H9 (cell line): Measurements from ENCODE around the gene SUPT20HL1. TPM values are rescaled to one million over a fixed set of nuclear protein-coding genes. Genes with fewer than 3 reads are reported as not detected.
A peak's percentile ranks its signal among the peaks of the same experiment; 100 is the strongest.

ENCODE experiments used
- DNase-seq: peaks from one replicate; pipeline ENCODE4 v3.0.0-alpha.2; 2017
- H2AFZ ChIP-seq: one replicate; pipeline ENCODE4 v1.6.1; 2013; ENCODE audit warnings: mild to moderate bottlenecking, low read length, control low read depth, moderate library complexity
- H2AK5ac ChIP-seq: 2 replicates; pipeline ENCODE4 v1.6.1; 2013; ENCODE audit warnings: low read length, control low read depth, mixed read lengths; ENCODE audit not compliant: insufficient read length
- H2BK120ac ChIP-seq: one replicate; pipeline ENCODE4 v1.6.1; 2013; ENCODE audit warnings: low read depth, mild to moderate bottlenecking, low read length, control low read depth, inconsistent platforms; ENCODE audit not compliant: poor library complexity, severe bottlenecking
- H2BK12ac ChIP-seq: 2 replicates; pipeline ENCODE4 v1.6.1; 2013; ENCODE audit warnings: low read length, control low read depth, mixed read lengths, low read depth; ENCODE audit not compliant: insufficient read length
- H2BK15ac ChIP-seq: 2 replicates; pipeline ENCODE4 v1.6.1; 2013; ENCODE audit warnings: low read depth, low read length, control low read depth
- H2BK20ac ChIP-seq: one replicate; pipeline ENCODE4 v1.6.1; 2013; ENCODE audit warnings: low read depth, mild to moderate bottlenecking, low read length, control low read depth, inconsistent platforms; ENCODE audit not compliant: poor library complexity, severe bottlenecking
- H2BK5ac ChIP-seq: 2 replicates; pipeline ENCODE4 v1.6.1; 2013; ENCODE audit warnings: low read length, control low read depth, mixed read lengths; ENCODE audit not compliant: insufficient read length
- H3K14ac ChIP-seq: 2 replicates; pipeline ENCODE4 v1.6.1; 2013; ENCODE audit warnings: low read length, control low read depth; ENCODE audit not compliant: insufficient read depth
- H3K18ac ChIP-seq: 2 replicates; pipeline ENCODE4 v1.6.1; 2013; ENCODE audit warnings: low read depth, mild to moderate bottlenecking, mixed read lengths, low read length, control low read depth; ENCODE audit not compliant: insufficient read length
- H3K23ac ChIP-seq: 2 replicates; pipeline ENCODE4 v1.6.1; 2013; ENCODE audit warnings: low read length, control low read depth, mixed read lengths, low read depth; ENCODE audit not compliant: insufficient read length
- H3K23me2 ChIP-seq: 2 replicates; pipeline ENCODE4 v1.6.1; 2013; ENCODE audit warnings: low read depth, mild to moderate bottlenecking, mixed read lengths, low read length, control low read depth; ENCODE audit not compliant: insufficient read length, poor library complexity, severe bottlenecking
- H3K27ac ChIP-seq: 2 replicates; pipeline ENCODE4 v1.5.1; 2013; ENCODE audit warnings: low read length, control low read depth, mixed read lengths, low read depth; ENCODE audit not compliant: insufficient read length
- H3K27me3 ChIP-seq: 2 replicates; pipeline ENCODE4 v1.6.1; 2013; ENCODE audit warnings: low read length, control low read depth, inconsistent platforms; ENCODE audit not compliant: insufficient read depth
- H3K4ac ChIP-seq: 2 replicates; pipeline ENCODE4 v1.6.1; 2013; ENCODE audit warnings: low read depth, mild to moderate bottlenecking, control low read depth, inconsistent platforms, low read length, moderate library complexity
- H3K4me1 ChIP-seq: 2 replicates; pipeline ENCODE4 v1.6.1; 2013; ENCODE audit warnings: low read length, control low read depth, inconsistent platforms; ENCODE audit not compliant: insufficient read depth
- H3K4me2 ChIP-seq: 2 replicates; pipeline ENCODE4 v1.6.1; 2013; ENCODE audit warnings: low read length, control low read depth, mixed read lengths; ENCODE audit not compliant: insufficient read length, insufficient read depth
- H3K56ac ChIP-seq: 2 replicates; pipeline ENCODE4 v1.6.1; 2013; ENCODE audit warnings: low read depth, mild to moderate bottlenecking, mixed read lengths, low read length, control low read depth; ENCODE audit not compliant: insufficient read length
- H3K79me1 ChIP-seq: 2 replicates; pipeline ENCODE4 v1.6.1; 2013; ENCODE audit warnings: low read depth, mild to moderate bottlenecking, moderate library complexity, low read length, control low read depth, inconsistent platforms; ENCODE audit not compliant: insufficient read depth, poor library complexity, severe bottlenecking
- H3K79me2 ChIP-seq: 2 replicates; pipeline ENCODE4 v1.6.1; 2013; ENCODE audit warnings: low read length, control low read depth, inconsistent platforms; ENCODE audit not compliant: insufficient read depth
- H3K9ac ChIP-seq: 2 replicates; pipeline ENCODE4 v1.6.1; 2013; ENCODE audit warnings: low read length, control low read depth, mixed read lengths; ENCODE audit not compliant: insufficient read length; ENCODE audit errors: extremely low read depth
- H3K9me3 ChIP-seq: one replicate; pipeline ENCODE4 v1.6.1; 2013; ENCODE audit warnings: low read depth, low read length, inconsistent platforms; ENCODE audit not compliant: control insufficient read depth
- H3T11ph ChIP-seq: one replicate; pipeline ENCODE4 v1.6.1; 2013; ENCODE audit warnings: mild to moderate bottlenecking, low read length, control low read depth, inconsistent platforms
- H4K20me1 ChIP-seq: one replicate; pipeline ENCODE4 v1.6.1; 2013; ENCODE audit not compliant: control insufficient read depth, insufficient read length, insufficient read depth
- H4K5ac ChIP-seq: 2 replicates; pipeline ENCODE4 v1.6.1; 2013; ENCODE audit warnings: low read depth, mild to moderate bottlenecking, mixed read lengths, low read length, control low read depth; ENCODE audit not compliant: insufficient read length
- H4K8ac ChIP-seq: replicated peaks from 2 replicates; pipeline ENCODE4 v1.6.1; 2013; ENCODE audit warnings: low read length, control low read depth, mixed read lengths, low read depth; ENCODE audit not compliant: insufficient read length
- H4K91ac ChIP-seq: 2 replicates; pipeline ENCODE4 v1.6.1; 2013; ENCODE audit warnings: low read depth, mild to moderate bottlenecking, moderate library complexity, mixed read lengths, low read length, control low read depth; ENCODE audit not compliant: insufficient read length
- H3K27ac Mint-ChIP-seq, 3 experiments: 2 replicates in 2 of 3; 3 replicates in 1 of 3; pipeline ENCODE4 v1.8.0; 2020 to 2021; ENCODE audit warnings: mixed read lengths in 3 of 3, mild to moderate bottlenecking in 1 of 3, moderate library complexity in 1 of 3
- H3K27me3 Mint-ChIP-seq: 2 replicates; pipeline ENCODE4 v1.8.0; 2021; ENCODE audit warnings: low read depth, mild to moderate bottlenecking, moderate library complexity, mixed read lengths
- H3K36me3 Mint-ChIP-seq, 3 experiments: 2 replicates in 2 of 3; 3 replicates in 1 of 3; pipeline ENCODE4 v1.8.0; 2020 to 2021; ENCODE audit warnings: low read depth in 3 of 3, mixed read lengths in 3 of 3; ENCODE audit not compliant: insufficient read depth in 1 of 3
- H3K4me1 Mint-ChIP-seq, 2 experiments: 2 replicates each; pipeline ENCODE4 v1.8.0; 2020; ENCODE audit warnings: mixed read lengths in 2 of 2
- H3K4me3 Mint-ChIP-seq, 2 experiments: 2 replicates in 1 of 2; 3 replicates in 1 of 2; pipeline ENCODE4 v1.8.0; 2020 to 2021; ENCODE audit warnings: mild to moderate bottlenecking in 2 of 2, mixed read lengths in 2 of 2, moderate library complexity in 1 of 2
- H3K9me3 Mint-ChIP-seq, 2 experiments: 2 replicates in 1 of 2; 3 replicates in 1 of 2; pipeline ENCODE4 v1.8.0; 2020; ENCODE audit warnings: mild to moderate bottlenecking in 2 of 2, mixed read lengths in 2 of 2, moderate library complexity in 1 of 2
- CTCF ChIP-seq: fragments of 200-600 bp; sonication (generic); conservative IDR thresholded peaks from 3 replicates; pipeline ENCODE4 v1.8.0; 2021; ENCODE audit warnings: antibody characterized with exemption, mild to moderate bottlenecking
- WGBS: extraction: QIAGEN DNeasy Blood & Tissue Kit; methylation state at CpG from one replicate; pipeline ENCODE4 v1.1.7; 2013; ENCODE audit warnings: missing lambda C conversion rate, low lambda C conversion rate, mixed read lengths; ENCODE audit not compliant: insufficient read length; ENCODE audit errors: extremely low coverage; 5-methylcytosine and 5-hydroxymethylcytosine counted together
- total RNA-seq: library from RNA; stranded (reverse); gene quantifications from 2 replicates; pipeline ENCODE4 v1.2.1, GENCODE V29; 2021

Gene SUPT20HL1
- total RNA-seq, 1 experiment from 2014 or later, result not detected

DNA sequence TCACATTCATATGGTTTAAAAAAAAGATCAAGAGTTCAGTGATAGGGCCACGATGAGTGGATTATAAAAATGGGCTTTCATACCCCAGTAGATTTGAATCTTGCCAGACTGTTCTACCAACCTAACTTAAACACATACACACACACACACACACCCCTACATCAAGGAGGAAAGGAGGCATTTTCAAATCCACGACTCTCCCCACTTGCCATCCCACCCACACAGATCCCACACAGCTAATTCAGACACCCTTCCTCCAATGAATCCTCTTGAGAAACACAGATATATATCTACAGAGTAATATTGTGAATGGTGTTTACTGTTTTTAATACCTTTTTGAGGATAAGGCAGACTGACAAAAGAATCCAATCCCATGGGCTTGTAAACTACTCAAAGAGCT, 16.8 kb downstream of the SUPT20HL1 start:
- Mint-ChIP-seq H3K9me3 (peaks cover 0 to 4% of the 10 kb centered on the region in 2 experiments; a peak in 4 of 5 replicates), H3K36me3 (peaks cover 0 to 6% (median 0%) of the 10 kb centered on the region in 3 experiments; a peak in 3 of 7 replicates), H3K4me3 (no peak overlapping the region), H3K27ac (peak overlapping the region; percentile 55 to 97 (median 94); a peak in 6 of 7 replicates), H3K27me3 (peaks cover 20% of the 10 kb centered on the region), H3K4me1 (peaks cover 64 to 69% of the 10 kb centered on the region in 2 experiments)
- no peak overlapping the region for H3T11ph ChIP-seq
- H3K79me2 ChIP-seq, result no peaks in the 10 kb centered on the region
- no peak overlapping the region for H3K18ac ChIP-seq
- no peak overlapping the region for H3K23ac ChIP-seq
- H3K14ac ChIP-seq, result no peak overlapping the region
- no CpG with 5 or more reads among the region's 2 CpGs for WGBS
- peak overlapping the region; percentile 59 for H3K27ac ChIP-seq
- no peak overlapping the region for H4K8ac ChIP-seq
- H2BK15ac ChIP-seq, result no peak overlapping the region
- H3K4me1 ChIP-seq, result peaks cover 16% of the 10 kb centered on the region; the same call in 1 of the 2 replicates
- H3K4ac ChIP-seq, result no peak overlapping the region
- H2BK20ac ChIP-seq, result no peak overlapping the region
- no peaks in the 10 kb centered on the region for H3K79me1 ChIP-seq
- no peak overlapping the region for H2BK5ac ChIP-seq
- no peaks in the 10 kb centered on the region for H4K20me1 ChIP-seq
- no peaks in the 10 kb centered on the region; the same call in 1 of the 2 replicates for H3K27me3 ChIP-seq
- no peak for TF ChIP-seq CTCF
- H3K4me2 ChIP-seq, result peak overlapping the region; percentile 31
- H3K56ac ChIP-seq, result no peak overlapping the region
- H2BK12ac ChIP-seq, result no peak overlapping the region
- no peak overlapping the region for H4K5ac ChIP-seq
- no peak for DNase-seq
- H4K91ac ChIP-seq, result no peak overlapping the region
- H2AK5ac ChIP-seq, result no peak overlapping the region
- no peaks in the 10 kb centered on the region for H3K9me3 ChIP-seq
- no peak overlapping the region for H2AFZ ChIP-seq
- H3K9ac ChIP-seq, result no peak overlapping the region
- peaks cover 2% of the 10 kb centered on the region for H3K23me2 ChIP-seq
- H2BK120ac ChIP-seq, result no peak overlapping the region
